MCF 10A (cell line): ENCODE results near the gene PRRT1. TPM values are rescaled to one million over a fixed set of nuclear protein-coding genes. Genes with fewer than 3 reads are reported as not detected.

ENCODE experiments used
- BruUV-seq: library from RNA; stranded (reverse); fragments of 400-500 nt; replicated peaks from 2 replicates; lab custom pipeline; 2021; lab: Mats Ljungman, UMichigan
- CTCF ChIA-PET: fragments of 300-600 bp; sonication (Branson Sonifier 250); formaldehyde crosslinking; extraction: SDS; loops from one replicate; lab custom pipeline; 2021; ENCODE audit warnings: antibody characterized with exemption, inconsistent platforms; lab: Yijun Ruan, JAX
- POLR2A ChIA-PET: fragments of 300-600, 350-650 bp; sonication (Branson Sonifier 250); formaldehyde crosslinking; extraction: SDS; loops from one replicate; lab custom pipeline; 2020; ENCODE audit warnings: antibody characterized with exemption, inconsistent platforms; lab: Yijun Ruan, JAX
- DNase-seq: peaks from one replicate; pipeline ENCODE4 v3.0.0-alpha.2; 2018; ENCODE audit not compliant: unreplicated experiment
- H3K27ac Mint-ChIP-seq: one replicate; pipeline ENCODE4 v1.8.0; 2022; ENCODE audit warnings: mild to moderate bottlenecking, low read depth, mixed read lengths; ENCODE audit not compliant: unreplicated experiment
- H3K27me3 Mint-ChIP-seq: one replicate; pipeline ENCODE4 v1.8.0; 2022; ENCODE audit warnings: mixed read lengths; ENCODE audit not compliant: insufficient read depth, unreplicated experiment
- H3K36me3 Mint-ChIP-seq: one replicate; pipeline ENCODE4 v1.8.0; 2022; ENCODE audit warnings: mild to moderate bottlenecking, moderate library complexity, mixed read lengths; ENCODE audit not compliant: insufficient read depth, unreplicated experiment
- H3K4me1 Mint-ChIP-seq: one replicate; pipeline ENCODE4 v1.8.0; 2022; ENCODE audit warnings: mixed read lengths; ENCODE audit not compliant: insufficient read depth, unreplicated experiment
- H3K4me3 Mint-ChIP-seq: one replicate; pipeline ENCODE4 v1.8.0; 2022; ENCODE audit warnings: mild to moderate bottlenecking, moderate library complexity, mixed read lengths; ENCODE audit not compliant: unreplicated experiment
- H3K9me3 Mint-ChIP-seq: one replicate; pipeline ENCODE4 v1.8.0; 2022; ENCODE audit warnings: mixed read lengths; ENCODE audit not compliant: unreplicated experiment
- CTCF ChIP-seq: fragments of 200-600 bp; IDR thresholded peaks from one replicate; pipeline ENCODE4 v1.8.0; 2022; ENCODE audit warnings: antibody characterized with exemption, mild to moderate bottlenecking; ENCODE audit not compliant: unreplicated experiment
- intact Hi-C: fragments of 100-400 bp; cut with micrococcal nuclease; formaldehyde crosslinking; loops from 2 replicates; pipeline ENCODE4 v1.14.1; 2022
- total RNA-seq: library from RNA; stranded (reverse); gene quantifications from 2 replicates; pipeline ENCODE4 v1.2.3, GENCODE V29; 2022

The PRRT1 gene
- total RNA-seq, 1 experiment from 2014 or later: 0.19 TPM

GRCh38 chr6:32112431-32112980 is 39.2 kb downstream of the PRRT1 start:
- BruUV-seq: no TSS peak
- Mint-ChIP-seq H3K36me3 (peaks cover 41% of the 10 kb centered on the region), H3K27me3 (peaks cover 18% of the 10 kb centered on the region), H3K9me3 (no peaks in the 10 kb centered on the region), H3K27ac (no peak overlapping the region), H3K4me3 (no peak overlapping the region), H3K4me1 (peaks cover 42% of the 10 kb centered on the region)
- intact Hi-C loops: no loop called here
- DNase-seq: no peak
- ChIA-PET POLR2A (interaction anchor here (0.7 kb wide), 1 partner anchor 829 kb away, joined by 5 read pairs; no protein-coding TSS in a partner anchor), CTCF (no interaction called here)
- TF ChIP-seq CTCF: no peak

- ChIA-PET CTCF (interaction anchor here (0.8 kb wide), 1 partner anchor 10 kb away, joined by 4 read pairs; no protein-coding TSS in a partner anchor), POLR2A (interaction anchor here (0.8 to 1.5 kb wide), 4 partner anchors 9 to 84 kb away, joined by 3 to 7 read pairs (median 4); partner anchors contain the start of gene ATF6B)
- BruUV-seq: no TSS peak
- TF ChIP-seq CTCF: no peak
- Mint-ChIP-seq H3K4me1 (peaks cover 51% of the 10 kb centered on the region), H3K27ac (no peak overlapping the region), H3K4me3 (no peak overlapping the region), H3K36me3 (peaks cover 40% of the 10 kb centered on the region), H3K27me3 (peaks cover 18% of the 10 kb centered on the region), H3K9me3 (no peaks in the 10 kb centered on the region)
- intact Hi-C loops: no loop called here
- DNase-seq: no peak
These were observed 40.2 kb downstream of the PRRT1 start for GRCh38 chr6:32111424-32112066.

- Mint-ChIP-seq H3K27me3 (peaks cover 18% of the 10 kb centered on the region), H3K4me3 (no peak overlapping the region), H3K9me3 (no peaks in the 10 kb centered on the region), H3K4me1 (peaks cover 51% of the 10 kb centered on the region), H3K27ac (no peak overlapping the region), H3K36me3 (peaks cover 31% of the 10 kb centered on the region)
- DNase-seq: no peak
- no peak for TF ChIP-seq CTCF
- POLR2A ChIA-PET: interaction anchor here (0.6 to 1.5 kb wide), 7 partner anchors 9 to 828 kb away, joined by 3 to 7 read pairs (median 3); partner anchors contain the start of genes AGPAT1 and ATF6B
- no TSS peak for BruUV-seq
- CTCF ChIA-PET: interaction anchor here (0.8 to 4.7 kb wide), 3 partner anchors 7 to 47 kb away, joined by 3 to 31 read pairs (median 4); no protein-coding TSS in a partner anchor
- intact Hi-C loops: no loop called here
These were observed 41.1 kb downstream of the PRRT1 start for GRCh38 chr6:32110632-32111031.

- no TSS peak for BruUV-seq
- Mint-ChIP-seq H3K9me3 (peaks cover 5% of the 10 kb centered on the region), H3K27me3 (peaks cover 26% of the 10 kb centered on the region), H3K27ac (peak overlapping the region; percentile 39), H3K4me3 (no peak overlapping the region), H3K36me3 (peaks cover 31% of the 10 kb centered on the region), H3K4me1 (peaks cover 44% of the 10 kb centered on the region)
- TF ChIP-seq CTCF: no peak
- intact Hi-C loops: no loop called here
- DNase-seq: no peak
- POLR2A ChIA-PET: interaction anchor here (0.6 to 1.1 kb wide), 4 partner anchors 9 to 167 kb away, joined by 3 to 5 read pairs (median 4); partner anchors contain the start of gene AGPAT1
- CTCF ChIA-PET: interaction anchor here (4.7 kb wide), 1 partner anchor 8 kb away, joined by 31 read pairs; no protein-coding TSS in a partner anchor
These were observed 42.0 kb downstream of the PRRT1 start for GRCh38 chr6:32109765-32110160.
